ENCODE data around the gene PUM1.

Gene PUM1

DNA sequence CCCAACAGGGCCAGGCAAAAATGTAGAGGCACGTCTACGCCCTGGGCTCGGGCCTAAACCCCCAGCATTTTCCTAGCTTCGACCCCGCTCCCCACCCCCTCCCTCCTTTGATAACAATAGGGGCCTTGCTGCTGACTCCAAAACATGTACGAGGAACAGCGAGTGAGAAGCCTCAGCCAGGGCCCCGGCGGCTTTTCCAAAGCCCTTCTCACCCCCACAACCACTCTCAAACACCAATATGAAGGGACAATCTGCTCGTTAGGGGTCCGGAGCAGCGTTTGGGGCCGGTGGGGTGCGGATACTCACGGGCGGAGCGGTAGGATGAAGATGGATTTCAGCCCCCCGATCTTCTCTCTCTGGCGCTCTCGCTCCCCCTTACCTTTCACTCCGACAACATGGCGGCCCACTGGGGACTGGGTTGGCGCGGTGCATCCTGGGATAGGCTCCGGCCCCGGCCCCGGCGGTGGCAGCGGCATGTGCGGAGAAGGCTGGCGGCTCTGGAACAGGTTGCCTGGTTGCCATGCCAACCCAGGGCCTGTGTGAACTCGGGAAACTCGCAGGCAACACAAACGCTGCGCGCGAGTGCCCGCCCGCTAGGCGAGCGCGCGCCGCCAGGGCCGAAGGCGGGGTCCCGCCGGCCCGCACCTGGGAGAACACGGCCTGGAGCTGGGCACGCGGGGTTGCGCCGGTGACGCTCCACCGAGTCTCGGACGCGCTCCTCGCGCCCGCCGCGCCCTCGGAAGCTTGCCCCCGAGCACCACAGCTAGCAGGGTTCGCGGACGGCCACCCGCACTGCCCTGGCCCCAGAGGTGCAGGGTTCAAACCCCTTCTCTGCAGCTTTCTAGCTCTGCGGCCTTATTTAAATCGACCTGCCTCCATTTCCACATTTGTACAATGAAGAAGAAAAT lies at the start of gene PUM1:
Gene PUM1, minus strand, starts transcription at position 408 of the 908 bp plus-strand sequence. CDS start 6,151 bp downstream, outside the sequence.
- in situ Hi-C loops (cut with HindIII; ENCODE audit: low pct_ligation_motif_present, low sequenced_read_pairs) = no loop called here
- Histone ChIP-seq H3K27ac (peak within 1 kb of the TSS; percentile 83), H3K27me3 (replicated peaks) (no peaks in the 10 kb centered on the region), H3K36me3 (replicated peaks) (peaks cover under 1% of the 10 kb centered on the region), H3K4me3 (ENCODE audit: low read depth, low read length) (peak within 1 kb of the TSS; percentile 94)
- no peak for TF ChIP-seq CTCF (IDR thresholded peaks at IDR 0.05; ENCODE audit: low read depth, low read length, missing control alignments)
- peak; percentile 96 for DNase-seq

DNA sequence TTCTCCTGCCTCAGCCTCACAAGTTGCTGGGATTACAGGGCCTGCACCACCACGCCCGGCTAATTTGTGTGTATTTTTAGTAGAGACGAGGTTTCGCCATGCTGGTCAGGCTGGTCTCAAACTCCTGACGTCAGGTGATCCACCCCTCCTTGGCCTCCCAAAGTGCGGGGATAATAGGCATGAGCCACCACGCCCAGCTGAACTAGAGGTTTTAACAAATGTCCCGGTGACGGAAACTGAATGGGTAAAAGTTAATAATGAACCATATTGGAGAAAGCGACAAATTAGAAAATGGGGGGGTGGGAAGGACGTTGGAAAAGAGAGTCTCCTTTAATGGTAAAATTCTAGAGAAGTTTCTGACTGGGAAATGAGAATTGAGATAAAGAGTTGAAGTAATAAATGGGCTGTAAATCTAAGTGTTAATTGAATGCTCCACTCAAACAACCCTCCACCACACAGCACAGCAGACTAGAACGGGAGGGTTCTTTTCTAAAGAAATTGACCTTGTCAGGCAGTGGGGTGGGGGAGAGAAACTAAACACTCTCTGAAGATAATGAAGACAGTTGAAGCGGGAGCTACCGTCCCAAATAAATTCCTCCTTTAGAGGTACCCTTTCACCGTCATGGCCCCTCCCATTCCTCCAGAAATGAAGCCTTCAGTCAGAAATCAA lies 46.9 kb upstream of the PUM1 start:
- Histone ChIP-seq H3K27ac (no peak overlapping the region), H3K4me3 (ENCODE audit: low read depth, low read length) (no peak overlapping the region), H3K36me3 (replicated peaks) (no peaks in the 10 kb centered on the region), H3K27me3 (replicated peaks) (no peaks in the 10 kb centered on the region)
- DNase-seq = no peak
- in situ Hi-C loops (cut with HindIII; ENCODE audit: low pct_ligation_motif_present, low sequenced_read_pairs) = no loop called here
- TF ChIP-seq CTCF (IDR thresholded peaks at IDR 0.05; ENCODE audit: low read depth, low read length, missing control alignments) = no peak

DNA sequence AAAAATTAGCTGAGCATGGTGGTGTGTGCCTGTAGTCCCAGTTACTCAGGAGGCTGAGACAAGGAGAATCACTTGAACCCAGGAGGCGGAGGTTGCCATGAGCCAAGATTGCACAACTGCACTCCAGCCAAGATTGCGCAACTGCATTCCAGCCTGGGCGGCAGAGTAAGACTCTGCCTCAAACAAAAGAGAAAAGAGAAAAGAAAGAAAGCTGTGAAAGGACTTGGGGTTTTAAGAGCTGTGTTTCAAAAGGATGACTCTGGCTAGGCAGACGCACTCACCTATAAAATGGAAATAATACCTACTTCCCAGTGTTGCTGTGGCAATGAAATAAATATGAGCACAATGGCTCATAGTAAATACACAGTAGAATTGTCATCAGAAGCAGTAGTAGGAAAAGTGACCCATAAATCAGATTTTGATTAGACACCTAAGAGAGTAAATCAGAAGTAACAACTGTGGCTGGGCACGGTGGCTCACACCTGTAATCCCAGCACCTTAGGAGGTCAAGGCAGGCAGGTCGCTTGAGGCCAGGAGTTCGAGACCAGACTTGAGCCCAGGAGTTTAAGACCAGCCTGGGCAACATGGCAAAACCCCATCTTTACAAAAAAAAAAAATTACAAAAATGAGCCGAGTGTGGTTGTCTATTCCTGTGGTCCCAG lies 45.9 kb upstream of the PUM1 start:
- no peaks in the 10 kb centered on the region for H3K36me3 ChIP-seq (replicated peaks)
- H3K27me3 ChIP-seq (replicated peaks) = no peaks in the 10 kb centered on the region
- in situ Hi-C loops (cut with HindIII; ENCODE audit: low pct_ligation_motif_present, low sequenced_read_pairs) = no loop called here
- no peak overlapping the region for H3K4me3 ChIP-seq (ENCODE audit: low read depth, low read length)
- no peak for DNase-seq
- no peak overlapping the region for H3K27ac ChIP-seq
- TF ChIP-seq CTCF (IDR thresholded peaks at IDR 0.05; ENCODE audit: low read depth, low read length, missing control alignments) = no peak

DNA sequence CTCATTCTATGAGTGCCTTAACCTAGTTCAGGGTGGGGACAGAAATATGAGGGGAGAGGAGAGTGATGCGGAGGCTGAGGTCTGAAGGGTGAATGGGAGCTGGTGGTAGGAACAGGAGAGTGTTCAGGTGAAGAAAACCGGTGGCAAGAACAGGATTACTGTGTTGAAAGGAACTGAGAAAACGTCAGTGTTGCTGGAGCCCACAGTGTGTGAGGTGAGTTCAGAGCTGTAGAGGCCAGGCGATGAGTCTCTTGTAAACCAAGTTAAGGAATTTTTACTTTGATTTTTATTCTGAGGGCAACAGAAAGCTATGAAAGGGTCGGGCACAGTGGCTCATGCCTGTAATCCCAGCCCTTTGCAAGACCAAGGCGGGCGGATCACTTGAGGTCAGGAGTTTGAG lies 45.3 kb upstream of the PUM1 start:
- Histone ChIP-seq H3K36me3 (replicated peaks) (no peaks in the 10 kb centered on the region), H3K27ac (no peak overlapping the region), H3K4me3 (ENCODE audit: low read depth, low read length) (no peak overlapping the region), H3K27me3 (replicated peaks) (no peaks in the 10 kb centered on the region)
- DNase-seq = no peak
- TF ChIP-seq CTCF (IDR thresholded peaks at IDR 0.05; ENCODE audit: low read depth, low read length, missing control alignments) = no peak
- in situ Hi-C loops (cut with HindIII; ENCODE audit: low pct_ligation_motif_present, low sequenced_read_pairs) = no loop called here

DNA sequence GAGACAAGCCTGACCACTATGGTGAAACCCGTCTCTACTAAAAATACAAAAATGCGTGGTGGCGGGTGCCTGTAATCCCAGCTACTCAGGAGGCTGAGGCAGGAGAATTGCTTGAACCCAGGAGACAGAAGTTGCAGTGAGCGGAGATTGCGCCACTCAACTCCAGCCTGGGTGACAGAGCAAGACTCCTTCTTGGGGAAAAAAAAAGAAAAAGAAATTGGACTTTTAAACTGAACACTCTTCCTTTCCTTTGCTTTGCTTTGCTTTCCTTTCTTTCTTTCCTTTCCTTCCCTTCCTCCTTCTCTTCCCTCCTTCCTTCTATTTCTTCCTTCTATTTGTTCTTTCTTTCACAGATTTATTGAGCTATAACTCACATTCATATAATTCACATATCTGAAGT lies 43.3 kb upstream of the PUM1 start:
- no peak for TF ChIP-seq CTCF (IDR thresholded peaks at IDR 0.05; ENCODE audit: low read depth, low read length, missing control alignments)
- Histone ChIP-seq H3K36me3 (replicated peaks) (no peaks in the 10 kb centered on the region), H3K4me3 (ENCODE audit: low read depth, low read length) (no peak overlapping the region), H3K27ac (no peak overlapping the region), H3K27me3 (replicated peaks) (no peaks in the 10 kb centered on the region)
- DNase-seq = no peak
- in situ Hi-C loops (cut with HindIII; ENCODE audit: low pct_ligation_motif_present, low sequenced_read_pairs) = no loop called here

Data from brain microvascular endothelial cell (primary cell).